Endothelial cell (in vitro differentiated cells): ENCODE results near the gene MXRA7. TPM values are rescaled to one million over a fixed set of nuclear protein-coding genes. Genes with fewer than 3 reads are reported as not detected.
A peak's percentile ranks its signal among the peaks of the same experiment; 100 is the strongest.

ENCODE experiments used
- DNase-seq: peaks from one replicate; pipeline ENCODE4 v3.0.0; 2021; ENCODE audit warnings: low spot score
- H3K27ac Mint-ChIP-seq: one replicate; pipeline ENCODE4 v1.8.0; 2021; ENCODE audit warnings: mixed read lengths, inconsistent platforms; ENCODE audit not compliant: unreplicated experiment
- H3K27me3 Mint-ChIP-seq: one replicate; pipeline ENCODE4 v1.8.0; 2021; ENCODE audit warnings: mild to moderate bottlenecking, moderate library complexity, mixed read lengths, inconsistent platforms; ENCODE audit not compliant: unreplicated experiment
- H3K36me3 Mint-ChIP-seq: one replicate; pipeline ENCODE4 v1.8.0; 2021; ENCODE audit warnings: mild to moderate bottlenecking, low read depth, mixed read lengths, inconsistent platforms; ENCODE audit not compliant: unreplicated experiment
- H3K4me1 Mint-ChIP-seq: one replicate; pipeline ENCODE4 v1.8.0; 2021; ENCODE audit warnings: mild to moderate bottlenecking, mixed read lengths, inconsistent platforms; ENCODE audit not compliant: unreplicated experiment
- H3K4me3 Mint-ChIP-seq: one replicate; pipeline ENCODE4 v1.8.0; 2021; ENCODE audit warnings: mild to moderate bottlenecking, mixed read lengths, inconsistent platforms; ENCODE audit not compliant: unreplicated experiment
- H3K9me3 Mint-ChIP-seq: one replicate; pipeline ENCODE4 v1.8.0; 2021; ENCODE audit warnings: mixed read lengths, inconsistent platforms; ENCODE audit not compliant: unreplicated experiment
- CTCF ChIP-seq: fragments of 200-600 bp; sonication (generic); IDR thresholded peaks from one replicate; pipeline ENCODE4 v1.5.0; 2021; ENCODE audit warnings: antibody characterized with exemption; ENCODE audit not compliant: unreplicated experiment
- total RNA-seq: library from RNA; stranded (reverse); fragmentation: NEBNext Ultra II Directional; extraction: Animal tissue kit (Norgen Biotek cat#: 25700); gene quantifications from one replicate; pipeline ENCODE4 v1.2.1, GENCODE V29; 2021; ENCODE audit not compliant: unreplicated experiment

Gene MXRA7
- total RNA-seq, 1 donor from 2014 or later, result 51.6 TPM

- no peaks in the 10 kb centered on the region for H3K9me3 Mint-ChIP-seq
- peak; percentile 86 for DNase-seq
- TF ChIP-seq CTCF, result peak; percentile 67
- peaks cover 9% of the 10 kb centered on the region for H3K36me3 Mint-ChIP-seq
- H3K4me1 Mint-ChIP-seq, result no peaks in the 10 kb centered on the region
- H3K27ac Mint-ChIP-seq, result peak overlapping the region; percentile 30
- no peak overlapping the region for H3K4me3 Mint-ChIP-seq
- H3K27me3 Mint-ChIP-seq, result peaks cover 4% of the 10 kb centered on the region
These were observed 29.3 kb downstream of the MXRA7 start for GRCh38 chr17:76681222-76682137.

- peaks cover 4% of the 10 kb centered on the region for H3K27me3 Mint-ChIP-seq
- TF ChIP-seq CTCF, result no peak
- no peaks in the 10 kb centered on the region for H3K9me3 Mint-ChIP-seq
- H3K27ac Mint-ChIP-seq, result no peak overlapping the region
- DNase-seq, result no peak
- H3K4me3 Mint-ChIP-seq, result no peak overlapping the region
- no peaks in the 10 kb centered on the region for H3K4me1 Mint-ChIP-seq
- peaks cover 14% of the 10 kb centered on the region for H3K36me3 Mint-ChIP-seq
These were observed 31.5 kb downstream of the MXRA7 start for GRCh38 chr17:76679239-76679638.

GRCh38 chr17:76678330-76678729 is 32.4 kb downstream of the MXRA7 start:
- TF ChIP-seq CTCF, result no peak
- Mint-ChIP-seq H3K4me3 (no peak overlapping the region), H3K27me3 (peaks cover 7% of the 10 kb centered on the region), H3K36me3 (peaks cover 14% of the 10 kb centered on the region), H3K9me3 (no peaks in the 10 kb centered on the region), H3K4me1 (no peaks in the 10 kb centered on the region), H3K27ac (no peak overlapping the region)
- DNase-seq, result no peak

GRCh38 chr17:76677406-76677805 is 33.4 kb downstream of the MXRA7 start:
- Mint-ChIP-seq H3K36me3 (peaks cover 14% of the 10 kb centered on the region), H3K27ac (no peak overlapping the region), H3K4me1 (peaks cover 3% of the 10 kb centered on the region), H3K4me3 (no peak overlapping the region), H3K27me3 (peaks cover 8% of the 10 kb centered on the region), H3K9me3 (no peaks in the 10 kb centered on the region)
- no peak for TF ChIP-seq CTCF
- DNase-seq, result no peak

GRCh38 chr17:76676629-76677028 is 34.1 kb downstream of the MXRA7 start:
- H3K36me3 Mint-ChIP-seq, result peaks cover 10% of the 10 kb centered on the region
- no peak for TF ChIP-seq CTCF
- no peaks in the 10 kb centered on the region for H3K9me3 Mint-ChIP-seq
- H3K27ac Mint-ChIP-seq, result no peak overlapping the region
- H3K27me3 Mint-ChIP-seq, result peaks cover 7% of the 10 kb centered on the region
- H3K4me3 Mint-ChIP-seq, result no peak overlapping the region
- peaks cover 7% of the 10 kb centered on the region for H3K4me1 Mint-ChIP-seq
- no peak for DNase-seq
